Measurements from ENCODE around the gene TMEM237. TPM values are rescaled to one million over a fixed set of nuclear protein-coding genes. Genes with fewer than 3 reads are reported as not detected.

TMEM237 gene
- total and polyA plus RNA-seq, 12 donors: 8.7 to 25.0 (median 18.2) TPM

DNA sequence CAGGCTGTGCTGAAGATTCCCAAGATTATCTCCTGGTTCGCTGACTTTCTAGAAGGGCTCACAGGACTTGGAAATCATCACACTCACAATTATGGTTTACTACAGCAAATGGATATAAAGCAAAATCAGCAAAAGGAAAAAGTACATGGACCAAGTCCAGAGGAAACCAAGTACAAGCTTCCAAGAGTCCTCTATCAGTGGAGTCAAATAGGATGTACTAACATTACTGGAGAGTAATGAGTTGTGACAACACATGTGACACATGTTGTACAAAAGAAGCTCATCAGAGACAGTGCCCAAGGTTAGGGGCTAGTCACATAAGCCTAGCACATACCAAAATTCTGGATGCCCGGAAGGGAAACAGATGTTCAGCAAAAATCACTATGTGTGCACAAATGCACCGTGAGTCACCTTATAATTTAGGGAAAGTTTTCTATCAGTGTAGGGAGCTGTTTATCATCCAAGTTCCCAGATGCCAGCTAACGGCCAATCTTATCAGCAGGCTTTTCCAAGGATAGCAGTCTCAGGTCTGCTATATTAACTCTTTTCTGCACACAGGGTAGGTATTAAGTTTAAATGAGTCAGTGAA lies 9.5 kb downstream of the TMEM237 start:
- no peak for ATAC-seq
- no peak overlapping the region for H3K4me3 ChIP-seq
- no peaks in the 10 kb centered on the region for H3K27me3 ChIP-seq
- intact Hi-C loops (cut with DNase I): no loop called here
- no peak for DNase-seq
- H3K36me3 ChIP-seq: peaks cover 0 to 99% (median 17%) of the 10 kb centered on the region in 9 donors
- no peak overlapping the region for H3K27ac ChIP-seq
- WGBS, 2 donors: 56 to 68% methylated on average over 4 of the region's 4 CpGs
- peaks cover 0 to 1% (median 0%) of the 10 kb centered on the region in 9 donors for H3K4me1 ChIP-seq
- H3K9me3 ChIP-seq: no peaks in the 10 kb centered on the region
- TF ChIP-seq, protein P1, sequence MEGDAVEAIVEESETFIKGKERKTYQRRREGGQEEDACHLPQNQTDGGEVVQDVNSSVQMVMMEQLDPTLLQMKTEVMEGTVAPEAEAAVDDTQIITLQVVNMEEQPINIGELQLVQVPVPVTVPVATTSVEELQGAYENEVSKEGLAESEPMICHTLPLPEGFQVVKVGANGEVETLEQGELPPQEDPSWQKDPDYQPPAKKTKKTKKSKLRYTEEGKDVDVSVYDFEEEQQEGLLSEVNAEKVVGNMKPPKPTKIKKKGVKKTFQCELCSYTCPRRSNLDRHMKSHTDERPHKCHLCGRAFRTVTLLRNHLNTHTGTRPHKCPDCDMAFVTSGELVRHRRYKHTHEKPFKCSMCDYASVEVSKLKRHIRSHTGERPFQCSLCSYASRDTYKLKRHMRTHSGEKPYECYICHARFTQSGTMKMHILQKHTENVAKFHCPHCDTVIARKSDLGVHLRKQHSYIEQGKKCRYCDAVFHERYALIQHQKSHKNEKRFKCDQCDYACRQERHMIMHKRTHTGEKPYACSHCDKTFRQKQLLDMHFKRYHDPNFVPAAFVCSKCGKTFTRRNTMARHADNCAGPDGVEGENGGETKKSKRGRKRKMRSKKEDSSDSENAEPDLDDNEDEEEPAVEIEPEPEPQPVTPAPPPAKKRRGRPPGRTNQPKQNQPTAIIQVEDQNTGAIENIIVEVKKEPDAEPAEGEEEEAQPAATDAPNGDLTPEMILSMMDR (IDR thresholded peaks at IDR 0.05): no peak

DNA sequence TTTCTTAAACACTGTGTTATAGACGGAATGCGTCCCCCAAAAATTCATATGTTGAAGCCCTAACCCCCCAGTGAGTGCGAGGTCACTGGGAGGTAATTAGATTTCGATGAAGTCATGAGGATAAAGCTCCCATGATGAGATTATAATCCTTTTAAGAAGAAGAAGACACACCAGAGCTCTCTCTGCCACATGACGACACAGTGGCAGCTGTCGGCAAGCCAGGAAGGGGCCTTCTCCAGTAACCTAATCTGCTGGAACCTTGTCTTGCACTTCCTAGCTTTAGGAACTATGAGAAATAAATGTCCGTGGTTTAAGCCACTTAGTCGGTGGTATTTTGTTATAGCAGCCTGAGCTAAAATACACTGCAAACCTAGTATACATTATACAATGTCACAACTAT lies 12.3 kb downstream of the TMEM237 start:
- no peak overlapping the region for H3K27ac ChIP-seq
- TF ChIP-seq, protein P1 (IDR thresholded peaks at IDR 0.05): no peak
- intact Hi-C loops (cut with DNase I): no loop called here
- peaks cover 0 to 7% (median 0%) of the 10 kb centered on the region in 9 donors for H3K4me1 ChIP-seq
- no peak overlapping the region for H3K4me3 ChIP-seq
- no peaks in the 10 kb centered on the region for H3K9me3 ChIP-seq
- H3K27me3 ChIP-seq: no peaks in the 10 kb centered on the region
- peaks cover 0 to 100% (median 14%) of the 10 kb centered on the region in 9 donors for H3K36me3 ChIP-seq
- ATAC-seq: no peak
- no peak for DNase-seq
- WGBS, 2 donors: 93 to 94% methylated on average over 8 of the region's 8 CpGs

DNA sequence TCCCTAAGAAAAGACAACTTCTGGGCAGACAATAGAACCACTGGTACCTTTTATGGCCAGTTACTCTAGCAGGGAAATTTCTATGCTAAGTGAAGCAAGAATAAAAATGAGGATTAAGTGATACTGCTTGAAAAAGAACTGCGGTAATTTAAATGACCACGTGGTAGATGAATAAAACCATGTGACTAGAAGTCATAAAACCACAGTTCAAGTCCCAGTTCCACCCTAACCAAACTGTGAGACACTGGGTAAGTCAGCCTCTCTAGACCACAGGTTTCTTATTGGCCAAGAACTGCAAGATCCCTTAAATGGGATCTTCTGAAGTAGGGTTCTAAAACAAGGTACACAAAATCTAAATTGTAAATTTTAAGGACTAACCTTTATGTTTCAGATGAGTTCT lies 12.7 kb downstream of the TMEM237 start:
- Histone ChIP-seq H3K9me3 (no peaks in the 10 kb centered on the region), H3K27me3 (no peaks in the 10 kb centered on the region), H3K4me3 (no peak overlapping the region), H3K4me1 (peaks cover 0 to 7% (median 0%) of the 10 kb centered on the region in 9 donors), H3K36me3 (peaks cover 0 to 100% (median 10%) of the 10 kb centered on the region in 9 donors), H3K27ac (no peak overlapping the region)
- ATAC-seq (no peak), DNase-seq (no peak)
- WGBS, 2 donors: 81 to 89% methylated on average over 2 of the region's 2 CpGs
- intact Hi-C loops (cut with DNase I): no loop called here
- TF ChIP-seq, protein P1 (IDR thresholded peaks at IDR 0.05): no peak

DNA sequence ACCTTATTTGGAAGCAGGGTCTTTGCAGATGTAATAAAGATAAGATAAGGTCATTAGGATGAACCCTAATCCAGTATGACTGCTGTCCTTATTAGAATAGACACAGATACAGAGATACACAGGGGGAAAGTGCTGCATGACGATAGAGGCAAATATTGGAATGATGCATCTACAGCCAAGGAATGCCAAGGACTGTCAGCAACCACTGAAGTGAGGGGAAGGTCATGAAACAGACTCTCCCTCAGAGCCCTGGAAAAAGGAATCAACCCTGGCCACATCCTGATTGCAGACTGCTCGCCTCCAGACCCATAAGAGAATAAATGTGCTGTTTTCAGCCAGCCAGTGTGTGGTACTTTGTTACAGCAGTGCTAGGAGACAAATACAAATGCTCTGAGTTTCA lies 14.8 kb downstream of the TMEM237 start:
- TF ChIP-seq, protein P1 (IDR thresholded peaks at IDR 0.05): no peak
- no peak overlapping the region for H3K4me3 ChIP-seq
- no peaks in the 10 kb centered on the region for H3K27me3 ChIP-seq
- H3K9me3 ChIP-seq: no peaks in the 10 kb centered on the region
- H3K36me3 ChIP-seq: peaks cover 0 to 100% (median 14%) of the 10 kb centered on the region in 9 donors
- intact Hi-C loops (cut with DNase I): loop anchor here in 4 of 10 donors (10.0 kb wide), 1 partner anchor 394 kb away; no protein-coding TSS in a partner anchor
- DNase-seq (no peak), ATAC-seq (peak in 7 of 8 donors; percentile 33 to 93 (median 51))
- WGBS, 2 donors: 42 to 59% methylated on average over 2 of the region's 2 CpGs
- peak overlapping the region in 4 of 10 donors; percentile 17 to 44 (median 28) for H3K27ac ChIP-seq
- peaks cover 0 to 7% (median 0%) of the 10 kb centered on the region in 9 donors for H3K4me1 ChIP-seq
